Colonic mucosa (tissue), 4 donors: ENCODE data around the gene C2orf80. TPM values are rescaled to one million over a fixed set of nuclear protein-coding genes. Genes with fewer than 3 reads are reported as not detected.
A peak's percentile ranks its signal among the peaks of the same experiment; 100 is the strongest.

Experiments used
- DNase-seq: peaks from one replicate; pipeline ENCODE4 v3.0.0-alpha.2; 2020
- H3K27ac ChIP-seq: fragments of 200-600 bp; one replicate; pipeline ENCODE4 v1.8.0; 2021
- H3K27me3 ChIP-seq: fragments of 200-600 bp; one replicate; pipeline ENCODE4 v1.8.0; 2021
- H3K36me3 ChIP-seq: fragments of 200-600 bp; one replicate; pipeline ENCODE4 v1.8.0; 2021
- H3K4me1 ChIP-seq: fragments of 200-600 bp; one replicate; pipeline ENCODE4 v1.8.0; 2021; ENCODE audit warnings: mild to moderate bottlenecking
- H3K4me3 ChIP-seq: fragments of 200-600 bp; one replicate; pipeline ENCODE4 v1.8.0; 2021
- H3K9ac ChIP-seq, 2 donors: one replicate each; pipeline ENCODE4 v1.7.0; 2013; ENCODE audit warnings: control low read depth in 2 of 2, low read depth in 2 of 2, low read length in 2 of 2
- H3K9me3 ChIP-seq: fragments of 200-600 bp; one replicate; pipeline ENCODE4 v1.8.0; 2021
- CTCF ChIP-seq: fragments of 200-600 bp; IDR thresholded peaks from one replicate; pipeline ENCODE4 v1.8.0; 2022; ENCODE audit warnings: antibody characterized with exemption, mild to moderate bottlenecking
- intact Hi-C: fragments of 100-400 bp; cut with DNase I; formaldehyde crosslinking; loops from one replicate; pipeline ENCODE4 v1.14.1; 2022
- total RNA-seq, 2 donors: library from RNA; stranded (reverse); fragmentation: NEBNext Ultra II Directional in 1 of 2; extraction: Animal tissue kit (Norgen Biotek cat#: 25700) in 1 of 2; gene quantifications; one replicate each; pipeline ENCODE4 v1.2.1, GENCODE V29; 2021
- donor health status: healthy.
- donor health status: DM: no; HTN: no; CAD: no.
- donor health status: DM: no; HTN: no; CAD: no.

C2orf80 gene
- total RNA-seq, 2 donors from 2014 or later, result not detected

- H3K36me3 ChIP-seq, result no peaks in the 10 kb centered on the region
- no peak overlapping the region for H3K4me3 ChIP-seq
- TF ChIP-seq CTCF, result no peak
- no peaks in the 10 kb centered on the region for H3K4me1 ChIP-seq
- no peaks in the 10 kb centered on the region for H3K27me3 ChIP-seq
- no peak for DNase-seq
- H3K9ac ChIP-seq, result no peak overlapping the region
- H3K9me3 ChIP-seq, result no peaks in the 10 kb centered on the region
- intact Hi-C loops, result no loop called here
- H3K27ac ChIP-seq, result no peak overlapping the region
Observed at GRCh38 chr2:208134928-208135586, 54.8 kb downstream of the C2orf80 start.

- TF ChIP-seq CTCF, result no peak
- H3K9ac ChIP-seq, result no peak overlapping the region
- no peak overlapping the region for H3K27ac ChIP-seq
- H3K27me3 ChIP-seq, result no peaks in the 10 kb centered on the region
- no peak overlapping the region for H3K4me3 ChIP-seq
- no peaks in the 10 kb centered on the region for H3K4me1 ChIP-seq
- no peaks in the 10 kb centered on the region for H3K36me3 ChIP-seq
- no peak for DNase-seq
- H3K9me3 ChIP-seq, result no peaks in the 10 kb centered on the region
- intact Hi-C loops, result no loop called here
Observed at GRCh38 chr2:208130712-208131110, 59.1 kb downstream of the C2orf80 start.

GRCh38 chr2:208129744-208130711 lies 59.8 kb downstream of the C2orf80 start, which contains the start of gene CRYGC:
TSS of gene CRYGC (minus strand) at chr2:208129828. CDS start at chr2:208129792, 36 bp downstream.
- no peaks in the 10 kb centered on the region for H3K36me3 ChIP-seq
- H3K9me3 ChIP-seq, result no peaks in the 10 kb centered on the region
- H3K4me3 ChIP-seq, result no peak within 1 kb of the TSS
- peak; percentile 25 for DNase-seq
- TF ChIP-seq CTCF, result no peak
- H3K27ac ChIP-seq, result no peak within 1 kb of the TSS
- H3K27me3 ChIP-seq, result no peaks in the 10 kb centered on the region
- no peak within 1 kb of the TSS for H3K9ac ChIP-seq
- H3K4me1 ChIP-seq, result no peaks in the 10 kb centered on the region
- intact Hi-C loops, result no loop called here

GRCh38 chr2:208128136-208128535 lies 61.7 kb downstream of the C2orf80 start:
- Histone ChIP-seq H3K4me1 (no peaks in the 10 kb centered on the region), H3K36me3 (no peaks in the 10 kb centered on the region), H3K27ac (no peak overlapping the region), H3K4me3 (no peak overlapping the region), H3K9me3 (no peaks in the 10 kb centered on the region), H3K27me3 (peaks cover 9% of the 10 kb centered on the region), H3K9ac (no peak overlapping the region)
- no peak for TF ChIP-seq CTCF
- DNase-seq, result no peak
- intact Hi-C loops, result no loop called here

GRCh38 chr2:208127090-208127489 lies 62.7 kb downstream of the C2orf80 start:
- Histone ChIP-seq H3K9ac (no peak overlapping the region), H3K27ac (no peak overlapping the region), H3K9me3 (no peaks in the 10 kb centered on the region), H3K4me3 (no peak overlapping the region), H3K27me3 (peaks cover 9% of the 10 kb centered on the region), H3K36me3 (no peaks in the 10 kb centered on the region), H3K4me1 (no peaks in the 10 kb centered on the region)
- intact Hi-C loops, result no loop called here
- no peak for DNase-seq
- TF ChIP-seq CTCF, result no peak
